MM.1S (cell line): ENCODE measurements around the gene DCTN3.

Experiments
- DNase-seq: peaks from one replicate; pipeline ENCODE4 v3.0.0-alpha.2; 2015
- H2AFZ ChIP-seq: fragments of 300-600 bp; sonication (generic); 2 replicates; pipeline ENCODE4 v1.6.0; 2016; ENCODE audit warnings: antibody characterized with exemption, low read length
- H3F3A ChIP-seq: fragments of 300-600 bp; sonication (generic); 2 replicates; pipeline ENCODE4 v1.6.1; 2016; ENCODE audit warnings: mild to moderate bottlenecking, antibody characterized with exemption, low read length, moderate library complexity, mixed read lengths; ENCODE audit not compliant: insufficient read depth
- H3K27ac ChIP-seq: fragments of 300-600 bp; sonication (generic); 2 replicates; pipeline ENCODE4 v1.5.1; 2016; ENCODE audit warnings: mild to moderate bottlenecking, low read length
- H3K27me3 ChIP-seq: fragments of 300-600 bp; sonication (generic); replicated peaks from 2 replicates; pipeline ENCODE4 v1.6.0; 2016; ENCODE audit warnings: low read length; ENCODE audit not compliant: insufficient read depth
- H3K36me3 ChIP-seq: fragments of 300-600 bp; sonication (generic); replicated peaks from 2 replicates; pipeline ENCODE4 v1.6.1; 2016; ENCODE audit warnings: mild to moderate bottlenecking, low read length, mixed read lengths; ENCODE audit not compliant: insufficient read depth
- H3K4me1 ChIP-seq: fragments of 300-600 bp; sonication (generic); 2 replicates; pipeline ENCODE4 v1.6.1; 2016; ENCODE audit warnings: low read length, mixed read lengths
- H3K4me2 ChIP-seq: fragments of 300-600 bp; sonication (generic); 2 replicates; pipeline ENCODE4 v1.6.0; 2016; ENCODE audit warnings: low read depth, low read length
- H3K4me3 ChIP-seq: fragments of 300-600 bp; sonication (generic); 2 replicates; pipeline ENCODE4 v1.5.1; 2016; ENCODE audit warnings: low read length, mixed read lengths
- H3K79me2 ChIP-seq: fragments of 300-600 bp; sonication (generic); 2 replicates; pipeline ENCODE4 v1.6.1; 2016; ENCODE audit warnings: mixed run types, low read length, mixed read lengths
- H3K9ac ChIP-seq: fragments of 300-600 bp; sonication (generic); 2 replicates; pipeline ENCODE4 v1.6.1; 2016; ENCODE audit warnings: low read length, mixed read lengths
- H3K9me2 ChIP-seq: fragments of 300-600 bp; sonication (generic); replicated peaks from 2 replicates; pipeline ENCODE4 v1.6.1; 2016; ENCODE audit warnings: mild to moderate bottlenecking, low read length, mixed read lengths; ENCODE audit not compliant: insufficient read depth
- H3K9me3 ChIP-seq: fragments of 300-600 bp; sonication (generic); replicated peaks from 2 replicates; pipeline ENCODE4 v1.6.1; 2016; ENCODE audit warnings: mild to moderate bottlenecking, low read length, mixed read lengths; ENCODE audit not compliant: insufficient read depth
- H4K20me1 ChIP-seq: fragments of 300-600 bp; sonication (generic); 2 replicates; pipeline ENCODE4 v1.6.1; 2016; ENCODE audit warnings: mild to moderate bottlenecking, low read length, moderate library complexity, mixed read lengths; ENCODE audit not compliant: insufficient read depth
- CTCF ChIP-seq: fragments of 300-600 bp; sonication (generic); IDR thresholded peaks from 2 replicates; pipeline ENCODE4 v1.5.1; 2016; ENCODE audit warnings: antibody characterized with exemption, low read length, mixed read lengths
- EZH2 ChIP-seq: fragments of 300-600 bp; sonication (generic); optimal IDR thresholded peaks from 2 replicates; pipeline ENCODE3; 2017; ENCODE audit warnings: low read depth, mild to moderate bottlenecking, antibody characterized with exemption, low read length, mixed read lengths
- EZH2phosphoT487 ChIP-seq: fragments of 300-600 bp; sonication (generic); IDR thresholded peaks from 2 replicates; pipeline ENCODE4 v1.6.1; 2018; ENCODE audit warnings: antibody characterized with exemption, low read length

DCTN3 gene

GRCh38 chr9:34570809-34571480, 49.4 kb downstream of the DCTN3 start:
- Histone ChIP-seq H3F3A (no peaks in the 10 kb centered on the region), H3K4me2 (no peak overlapping the region), H3K9me2 (no peaks in the 10 kb centered on the region), H2AFZ (no peak overlapping the region), H3K36me3 (no peaks in the 10 kb centered on the region), H3K27me3 (peaks cover 89% of the 10 kb centered on the region), H4K20me1 (no peaks in the 10 kb centered on the region), H3K9me3 (no peaks in the 10 kb centered on the region), H3K4me3 (no peak overlapping the region), H3K27ac (no peak overlapping the region), H3K4me1 (no peaks in the 10 kb centered on the region), H3K79me2 (no peaks in the 10 kb centered on the region), H3K9ac (no peak overlapping the region)
- TF ChIP-seq EZH2, result no peak
- no peak for TF ChIP-seq CTCF
- TF ChIP-seq EZH2phosphoT487, result no peak
- no peak for DNase-seq

- Histone ChIP-seq H3F3A (no peaks in the 10 kb centered on the region), H3K36me3 (no peaks in the 10 kb centered on the region), H4K20me1 (no peaks in the 10 kb centered on the region), H3K4me3 (no peak overlapping the region), H3K27ac (no peak overlapping the region), H3K9ac (no peak overlapping the region), H3K9me2 (no peaks in the 10 kb centered on the region), H3K4me1 (no peaks in the 10 kb centered on the region), H3K9me3 (no peaks in the 10 kb centered on the region), H3K79me2 (no peaks in the 10 kb centered on the region), H3K4me2 (no peak overlapping the region), H2AFZ (no peak overlapping the region), H3K27me3 (peaks cover 90% of the 10 kb centered on the region)
- DNase-seq, result no peak
- TF ChIP-seq EZH2, result no peak
- no peak for TF ChIP-seq CTCF
- no peak for TF ChIP-seq EZH2phosphoT487
Observed at GRCh38 chr9:34570376-34570775, 49.9 kb downstream of the DCTN3 start.

- no peaks in the 10 kb centered on the region for H3K9me3 ChIP-seq
- no peaks in the 10 kb centered on the region for H4K20me1 ChIP-seq
- no peak overlapping the region for H3K9ac ChIP-seq
- no peaks in the 10 kb centered on the region for H3F3A ChIP-seq
- H3K4me1 ChIP-seq, result no peaks in the 10 kb centered on the region
- DNase-seq, result no peak
- no peaks in the 10 kb centered on the region for H3K9me2 ChIP-seq
- H3K79me2 ChIP-seq, result no peaks in the 10 kb centered on the region
- no peaks in the 10 kb centered on the region for H3K36me3 ChIP-seq
- H2AFZ ChIP-seq, result no peak overlapping the region
- no peak for TF ChIP-seq CTCF
- no peak for TF ChIP-seq EZH2phosphoT487
- TF ChIP-seq EZH2, result no peak
- no peak overlapping the region for H3K27ac ChIP-seq
- H3K27me3 ChIP-seq, result peaks cover 88% of the 10 kb centered on the region
- H3K4me3 ChIP-seq, result no peak overlapping the region
- H3K4me2 ChIP-seq, result no peak overlapping the region
Observed at GRCh38 chr9:34568774-34569173, 51.5 kb downstream of the DCTN3 start.
